MM.1S (cell line): ENCODE measurements around the gene SOX13.

Source experiments
- DNase-seq: peaks from one replicate; pipeline ENCODE4 v3.0.0-alpha.2; 2015
- H2AFZ ChIP-seq: fragments of 300-600 bp; sonication (generic); 2 replicates; pipeline ENCODE4 v1.6.0; 2016; ENCODE audit warnings: antibody characterized with exemption, low read length
- H3F3A ChIP-seq: fragments of 300-600 bp; sonication (generic); 2 replicates; pipeline ENCODE4 v1.6.1; 2016; ENCODE audit warnings: mild to moderate bottlenecking, antibody characterized with exemption, low read length, moderate library complexity, mixed read lengths; ENCODE audit not compliant: insufficient read depth
- H3K27ac ChIP-seq: fragments of 300-600 bp; sonication (generic); 2 replicates; pipeline ENCODE4 v1.5.1; 2016; ENCODE audit warnings: mild to moderate bottlenecking, low read length
- H3K27me3 ChIP-seq: fragments of 300-600 bp; sonication (generic); replicated peaks from 2 replicates; pipeline ENCODE4 v1.6.0; 2016; ENCODE audit warnings: low read length; ENCODE audit not compliant: insufficient read depth
- H3K36me3 ChIP-seq: fragments of 300-600 bp; sonication (generic); replicated peaks from 2 replicates; pipeline ENCODE4 v1.6.1; 2016; ENCODE audit warnings: mild to moderate bottlenecking, low read length, mixed read lengths; ENCODE audit not compliant: insufficient read depth
- H3K4me1 ChIP-seq: fragments of 300-600 bp; sonication (generic); 2 replicates; pipeline ENCODE4 v1.6.1; 2016; ENCODE audit warnings: low read length, mixed read lengths
- H3K4me2 ChIP-seq: fragments of 300-600 bp; sonication (generic); 2 replicates; pipeline ENCODE4 v1.6.0; 2016; ENCODE audit warnings: low read depth, low read length
- H3K4me3 ChIP-seq: fragments of 300-600 bp; sonication (generic); 2 replicates; pipeline ENCODE4 v1.5.1; 2016; ENCODE audit warnings: low read length, mixed read lengths
- H3K79me2 ChIP-seq: fragments of 300-600 bp; sonication (generic); 2 replicates; pipeline ENCODE4 v1.6.1; 2016; ENCODE audit warnings: mixed run types, low read length, mixed read lengths
- H3K9ac ChIP-seq: fragments of 300-600 bp; sonication (generic); 2 replicates; pipeline ENCODE4 v1.6.1; 2016; ENCODE audit warnings: low read length, mixed read lengths
- H3K9me2 ChIP-seq: fragments of 300-600 bp; sonication (generic); replicated peaks from 2 replicates; pipeline ENCODE4 v1.6.1; 2016; ENCODE audit warnings: mild to moderate bottlenecking, low read length, mixed read lengths; ENCODE audit not compliant: insufficient read depth
- H3K9me3 ChIP-seq: fragments of 300-600 bp; sonication (generic); replicated peaks from 2 replicates; pipeline ENCODE4 v1.6.1; 2016; ENCODE audit warnings: mild to moderate bottlenecking, low read length, mixed read lengths; ENCODE audit not compliant: insufficient read depth
- H4K20me1 ChIP-seq: fragments of 300-600 bp; sonication (generic); 2 replicates; pipeline ENCODE4 v1.6.1; 2016; ENCODE audit warnings: mild to moderate bottlenecking, low read length, moderate library complexity, mixed read lengths; ENCODE audit not compliant: insufficient read depth
- CTCF ChIP-seq: fragments of 300-600 bp; sonication (generic); IDR thresholded peaks from 2 replicates; pipeline ENCODE4 v1.5.1; 2016; ENCODE audit warnings: antibody characterized with exemption, low read length, mixed read lengths
- EZH2 ChIP-seq: fragments of 300-600 bp; sonication (generic); optimal IDR thresholded peaks from 2 replicates; pipeline ENCODE3; 2017; ENCODE audit warnings: low read depth, mild to moderate bottlenecking, antibody characterized with exemption, low read length, mixed read lengths
- EZH2phosphoT487 ChIP-seq: fragments of 300-600 bp; sonication (generic); IDR thresholded peaks from 2 replicates; pipeline ENCODE4 v1.6.1; 2018; ENCODE audit warnings: antibody characterized with exemption, low read length

SOX13 gene

GRCh38 chr1:204130178-204130577 is 57.3 kb downstream of the SOX13 start:
- no peak for DNase-seq
- H3K27me3 ChIP-seq = no peaks in the 10 kb centered on the region
- H3K79me2 ChIP-seq = no peaks in the 10 kb centered on the region
- no peaks in the 10 kb centered on the region for H4K20me1 ChIP-seq
- no peak overlapping the region for H3K4me3 ChIP-seq
- TF ChIP-seq CTCF = no peak
- no peak for TF ChIP-seq EZH2
- TF ChIP-seq EZH2phosphoT487 = no peak
- no peaks in the 10 kb centered on the region for H3K36me3 ChIP-seq
- no peak overlapping the region for H3K9ac ChIP-seq
- H3K9me2 ChIP-seq = no peaks in the 10 kb centered on the region
- H3F3A ChIP-seq = no peaks in the 10 kb centered on the region
- no peaks in the 10 kb centered on the region for H3K4me1 ChIP-seq
- no peak overlapping the region for H2AFZ ChIP-seq
- no peak overlapping the region for H3K27ac ChIP-seq
- no peaks in the 10 kb centered on the region for H3K9me3 ChIP-seq
- H3K4me2 ChIP-seq = no peak overlapping the region

DNA sequence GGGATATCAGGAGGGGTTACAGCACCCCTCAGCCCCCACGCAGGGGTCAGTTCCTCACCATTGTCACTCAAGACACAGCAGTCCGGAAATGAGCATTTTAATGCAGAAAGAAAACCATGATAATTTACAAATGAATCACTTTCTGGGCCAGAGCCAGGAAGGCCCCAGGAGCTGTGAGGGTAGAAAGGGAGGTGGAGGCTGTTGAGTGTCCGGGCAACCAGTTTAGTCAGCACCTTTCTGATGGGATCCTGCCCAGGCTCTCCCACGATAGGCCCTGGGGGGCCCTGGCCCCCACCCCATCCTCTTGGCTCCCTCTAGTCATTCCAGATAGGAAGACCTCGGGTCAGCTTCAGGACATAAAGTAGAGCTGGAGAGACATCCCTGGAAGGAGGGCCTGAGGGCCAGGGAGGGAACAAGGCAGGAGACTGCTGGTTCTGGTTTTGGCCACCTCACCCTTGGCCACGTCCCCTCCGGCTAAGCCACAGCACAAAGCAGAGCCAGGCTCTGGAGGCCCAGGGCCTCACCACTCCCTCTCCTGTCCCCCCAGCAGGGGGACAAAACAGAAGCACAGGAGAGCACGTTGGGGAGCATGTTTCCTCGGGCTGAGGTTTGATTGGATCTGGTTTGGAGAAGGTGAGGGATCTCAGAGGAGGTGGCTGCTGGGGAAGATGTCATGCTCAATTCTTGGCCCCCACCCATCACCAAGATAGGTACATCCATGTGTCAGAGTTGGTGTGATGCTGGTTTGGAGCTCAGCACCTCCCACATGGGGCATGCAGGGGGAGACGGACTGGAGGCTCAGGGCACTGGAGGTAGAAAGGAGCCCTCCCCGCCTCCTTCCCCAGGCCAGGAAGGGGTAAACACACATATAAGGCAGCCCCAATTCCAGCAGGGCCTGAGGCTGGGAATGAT is 58.3 kb downstream of the SOX13 start:
- H3K4me3 ChIP-seq = no peak overlapping the region
- no peaks in the 10 kb centered on the region for H3F3A ChIP-seq
- H3K36me3 ChIP-seq = no peaks in the 10 kb centered on the region
- H3K4me2 ChIP-seq = no peak overlapping the region
- H2AFZ ChIP-seq = no peak overlapping the region
- H3K27me3 ChIP-seq = no peaks in the 10 kb centered on the region; the same call in 1 of the 2 replicates
- DNase-seq = no peak
- H3K9ac ChIP-seq = no peak overlapping the region
- no peaks in the 10 kb centered on the region for H3K79me2 ChIP-seq
- no peaks in the 10 kb centered on the region for H3K4me1 ChIP-seq
- H3K9me2 ChIP-seq = no peaks in the 10 kb centered on the region
- H3K27ac ChIP-seq = no peak overlapping the region
- no peak for TF ChIP-seq EZH2
- no peak for TF ChIP-seq EZH2phosphoT487
- TF ChIP-seq CTCF = no peak
- H4K20me1 ChIP-seq = no peaks in the 10 kb centered on the region
- no peaks in the 10 kb centered on the region for H3K9me3 ChIP-seq

GRCh38 chr1:204131978-204132377 is 59.1 kb downstream of the SOX13 start:
- H2AFZ ChIP-seq = no peak overlapping the region
- H3K9me3 ChIP-seq = no peaks in the 10 kb centered on the region
- H3K79me2 ChIP-seq = no peaks in the 10 kb centered on the region
- H3K9me2 ChIP-seq = no peaks in the 10 kb centered on the region
- no peak for DNase-seq
- no peaks in the 10 kb centered on the region for H3K4me1 ChIP-seq
- TF ChIP-seq EZH2phosphoT487 = no peak
- TF ChIP-seq CTCF = no peak
- TF ChIP-seq EZH2 = no peak
- no peak overlapping the region for H3K4me2 ChIP-seq
- no peak overlapping the region for H3K9ac ChIP-seq
- no peaks in the 10 kb centered on the region for H3K36me3 ChIP-seq
- no peaks in the 10 kb centered on the region; the same call in 1 of the 2 replicates for H3K27me3 ChIP-seq
- no peaks in the 10 kb centered on the region for H3F3A ChIP-seq
- H3K4me3 ChIP-seq = no peak overlapping the region
- no peaks in the 10 kb centered on the region for H4K20me1 ChIP-seq
- no peak overlapping the region for H3K27ac ChIP-seq
